Effector memory CD4-positive, alpha-beta T cell (primary cell): ENCODE measurements around the gene XIRP1.

Experiments
- DNase-seq, 3 donors: peaks; one replicate each; pipeline ENCODE4 v3.0.0-alpha.2; 2020
- H3K27ac ChIP-seq: 2 replicates; pipeline ENCODE4 v1.7.0; 2013; ENCODE audit warnings: mild to moderate bottlenecking, low read length, moderate library complexity; ENCODE audit not compliant: insufficient read depth, poor library complexity, severe bottlenecking
- H3K27me3 ChIP-seq: replicated peaks from 2 replicates; pipeline ENCODE4 v1.7.0; 2013; ENCODE audit warnings: mild to moderate bottlenecking, low read length; ENCODE audit not compliant: insufficient read depth, control insufficient read depth, poor library complexity, severe bottlenecking
- H3K36me3 ChIP-seq: 2 replicates; pipeline ENCODE4 v1.7.0; 2013; ENCODE audit warnings: mild to moderate bottlenecking, low read length, moderate library complexity; ENCODE audit not compliant: control insufficient read depth, insufficient read depth
- H3K4me1 ChIP-seq: 2 replicates; pipeline ENCODE4 v1.7.0; 2013; ENCODE audit warnings: low read length, mild to moderate bottlenecking; ENCODE audit not compliant: control insufficient read depth, insufficient read depth, poor library complexity, severe bottlenecking
- H3K4me3 ChIP-seq: 2 replicates; pipeline ENCODE4 v1.7.0; 2013; ENCODE audit warnings: low read length, low read depth, mild to moderate bottlenecking; ENCODE audit not compliant: insufficient read depth, poor library complexity, severe bottlenecking
- H3K9me3 ChIP-seq: 2 replicates; pipeline ENCODE4 v1.7.0; 2013; ENCODE audit warnings: mild to moderate bottlenecking, low read length, moderate library complexity; ENCODE audit not compliant: control insufficient read depth

Gene XIRP1

DNA sequence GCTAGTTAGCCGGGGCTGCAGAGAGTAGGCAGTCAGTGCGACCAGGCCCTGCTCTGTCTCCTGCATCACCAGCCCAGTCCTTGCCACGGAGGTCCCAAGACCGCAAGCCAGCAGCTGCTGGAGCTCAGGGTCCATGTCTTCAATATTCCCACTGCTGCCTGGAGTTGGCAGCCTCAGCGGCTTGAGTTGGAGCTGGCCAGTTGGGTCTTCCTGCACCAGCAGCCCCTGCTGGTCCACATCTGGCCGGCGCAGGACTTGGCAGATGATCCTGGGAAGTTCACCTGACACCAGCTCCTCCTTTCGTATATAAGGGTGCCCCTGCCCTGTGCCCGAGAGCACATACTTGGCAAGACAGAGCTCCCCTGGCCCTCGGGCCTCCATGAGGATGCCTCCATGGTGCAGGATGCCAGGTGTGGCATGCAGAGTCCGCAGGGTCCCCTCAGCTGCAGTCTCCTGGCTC lies 5.7 kb downstream of the XIRP1 start:
- Histone ChIP-seq H3K9me3 (no peaks in the 10 kb centered on the region), H3K27me3 (no peaks in the 10 kb centered on the region), H3K4me3 (no peak overlapping the region), H3K4me1 (no peaks in the 10 kb centered on the region), H3K27ac (no peak overlapping the region), H3K36me3 (no peaks in the 10 kb centered on the region)
- no peak for DNase-seq

DNA sequence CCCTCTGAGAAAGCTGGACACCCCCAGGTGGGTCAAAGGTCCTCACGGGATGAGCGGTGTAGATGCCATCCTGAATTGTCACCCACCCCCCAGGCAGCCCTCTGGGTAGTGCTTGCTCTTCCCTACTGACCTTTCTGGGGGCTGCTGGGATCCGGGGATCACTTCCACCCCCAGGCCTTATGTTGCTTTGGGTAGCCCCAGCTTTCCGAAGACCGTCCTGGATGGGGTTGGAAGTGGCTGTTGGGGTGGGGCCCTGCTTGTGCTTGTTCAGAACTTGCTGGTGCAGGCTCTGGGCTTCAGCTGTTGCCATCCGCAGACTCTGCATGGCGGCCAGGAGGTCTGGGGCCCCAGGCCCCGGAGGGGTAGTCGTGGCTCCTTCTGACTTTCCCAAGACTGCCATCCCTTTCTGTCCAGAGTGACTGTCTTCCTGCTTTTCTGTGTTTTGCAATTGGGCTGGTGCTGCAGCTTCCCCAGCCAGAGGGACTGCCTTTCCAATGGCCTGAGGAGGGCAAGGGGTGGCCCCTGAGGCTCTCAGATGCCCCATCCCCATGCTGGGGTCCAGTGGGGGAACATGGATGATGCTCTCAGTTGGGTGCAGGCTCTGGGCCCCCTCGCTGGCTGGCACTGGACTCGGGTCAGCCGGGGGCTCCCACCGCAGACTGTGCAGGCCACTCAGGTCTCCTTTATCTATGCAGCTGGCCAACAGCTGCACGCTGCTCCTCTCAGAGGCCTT lies 6.3 kb downstream of the XIRP1 start:
- no peaks in the 10 kb centered on the region for H3K36me3 ChIP-seq
- no peak overlapping the region for H3K4me3 ChIP-seq
- no peak overlapping the region for H3K27ac ChIP-seq
- H3K9me3 ChIP-seq = no peaks in the 10 kb centered on the region
- H3K27me3 ChIP-seq = no peaks in the 10 kb centered on the region
- no peak for DNase-seq
- H3K4me1 ChIP-seq = peaks cover 2% of the 10 kb centered on the region

DNA sequence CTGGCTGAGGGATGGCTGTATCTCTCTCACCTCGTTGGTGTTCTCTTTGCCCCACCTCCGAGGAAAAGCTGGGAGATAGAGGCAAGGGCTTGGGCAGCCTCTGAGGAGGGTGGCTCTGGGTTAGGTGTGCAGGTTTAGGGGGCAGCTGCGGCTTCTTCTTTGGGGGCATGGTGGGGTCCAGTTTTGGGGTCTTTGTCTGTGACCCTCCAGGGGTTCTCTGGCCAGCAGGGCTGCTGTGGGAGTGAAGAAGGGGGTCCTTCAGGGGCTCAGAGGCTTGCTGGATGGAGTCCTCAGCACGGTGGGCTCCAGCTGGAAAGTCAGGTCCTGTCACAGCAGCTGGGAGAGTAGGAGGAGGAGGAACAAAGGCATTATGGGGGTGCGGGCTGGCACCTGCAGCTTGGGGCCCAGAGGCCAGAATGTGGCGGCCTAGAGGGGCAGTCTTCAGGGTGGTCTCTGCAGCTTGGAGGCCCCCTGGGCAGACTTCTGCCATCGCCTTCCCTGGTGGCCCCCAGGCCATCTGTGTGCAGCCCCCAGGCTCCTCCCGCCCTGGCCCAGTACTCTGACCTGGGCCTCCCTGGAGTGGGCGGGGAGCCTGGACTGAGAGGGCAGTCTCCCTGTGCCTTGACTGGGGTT lies 7.0 kb downstream of the XIRP1 start:
- Histone ChIP-seq H3K4me3 (no peak overlapping the region), H3K27ac (no peak overlapping the region), H3K4me1 (peaks cover 7% of the 10 kb centered on the region), H3K36me3 (no peaks in the 10 kb centered on the region), H3K9me3 (no peaks in the 10 kb centered on the region), H3K27me3 (no peaks in the 10 kb centered on the region)
- no peak for DNase-seq

- Histone ChIP-seq H3K36me3 (no peaks in the 10 kb centered on the region), H3K27ac (no peak overlapping the region), H3K4me3 (no peak overlapping the region), H3K9me3 (no peaks in the 10 kb centered on the region), H3K27me3 (no peaks in the 10 kb centered on the region), H3K4me1 (peaks cover 12% of the 10 kb centered on the region)
- no peak for DNase-seq
Observed at GRCh38 chr3:39184968-39185285, 7.5 kb downstream of the XIRP1 start.

GRCh38 chr3:39184081-39184967 lies 8.1 kb downstream of the XIRP1 start:
- Histone ChIP-seq H3K27ac (no peak overlapping the region), H3K27me3 (no peaks in the 10 kb centered on the region), H3K9me3 (no peaks in the 10 kb centered on the region), H3K36me3 (no peaks in the 10 kb centered on the region), H3K4me1 (peaks cover 15% of the 10 kb centered on the region), H3K4me3 (no peak overlapping the region)
- no peak for DNase-seq

DNA sequence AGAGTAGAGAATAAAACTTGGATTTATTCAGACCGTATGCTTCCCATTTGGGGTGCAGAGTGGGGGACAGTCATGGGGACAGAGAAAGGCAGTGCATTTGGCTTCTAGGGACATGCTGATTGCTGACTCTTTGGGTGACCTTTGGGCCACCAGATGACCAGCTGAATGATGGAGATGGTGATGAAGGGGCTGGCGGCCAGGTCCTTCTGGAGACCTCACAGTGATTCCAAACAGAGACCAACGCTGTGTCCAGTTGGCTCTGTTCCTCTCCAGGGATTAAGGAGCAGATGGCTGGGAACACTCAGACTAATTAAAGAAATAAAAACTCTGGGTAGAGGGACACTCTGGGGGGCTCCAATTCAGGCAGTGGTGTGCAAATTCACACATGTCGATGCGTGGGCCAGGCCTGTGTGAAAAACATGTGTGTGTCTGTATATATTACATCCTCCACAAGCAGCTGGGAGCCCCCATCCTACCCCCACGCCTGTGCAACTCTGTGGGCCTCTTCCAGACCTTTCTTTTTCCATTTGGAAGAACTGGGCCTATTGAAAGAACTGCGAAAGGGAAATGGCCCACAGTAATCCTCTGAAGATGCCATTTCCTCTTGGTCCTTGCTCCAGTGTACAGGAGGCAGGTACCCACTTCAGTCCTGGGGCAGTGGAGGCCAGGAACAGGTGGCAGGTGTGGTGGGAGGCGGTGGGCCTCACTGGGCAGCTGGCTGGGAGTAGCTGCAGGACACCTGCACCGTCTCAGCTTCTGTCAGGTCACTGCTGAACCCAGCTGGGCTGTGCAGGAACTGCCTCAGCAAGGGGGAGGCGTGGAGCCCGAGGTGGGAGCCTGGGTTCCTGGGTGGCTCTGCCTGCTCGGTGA lies 8.9 kb downstream of the XIRP1 start:
- peaks cover 18% of the 10 kb centered on the region for H3K4me1 ChIP-seq
- DNase-seq = no peak
- H3K4me3 ChIP-seq = no peak overlapping the region
- H3K27ac ChIP-seq = no peak overlapping the region
- no peaks in the 10 kb centered on the region for H3K36me3 ChIP-seq
- H3K27me3 ChIP-seq = no peaks in the 10 kb centered on the region
- no peaks in the 10 kb centered on the region for H3K9me3 ChIP-seq

DNA sequence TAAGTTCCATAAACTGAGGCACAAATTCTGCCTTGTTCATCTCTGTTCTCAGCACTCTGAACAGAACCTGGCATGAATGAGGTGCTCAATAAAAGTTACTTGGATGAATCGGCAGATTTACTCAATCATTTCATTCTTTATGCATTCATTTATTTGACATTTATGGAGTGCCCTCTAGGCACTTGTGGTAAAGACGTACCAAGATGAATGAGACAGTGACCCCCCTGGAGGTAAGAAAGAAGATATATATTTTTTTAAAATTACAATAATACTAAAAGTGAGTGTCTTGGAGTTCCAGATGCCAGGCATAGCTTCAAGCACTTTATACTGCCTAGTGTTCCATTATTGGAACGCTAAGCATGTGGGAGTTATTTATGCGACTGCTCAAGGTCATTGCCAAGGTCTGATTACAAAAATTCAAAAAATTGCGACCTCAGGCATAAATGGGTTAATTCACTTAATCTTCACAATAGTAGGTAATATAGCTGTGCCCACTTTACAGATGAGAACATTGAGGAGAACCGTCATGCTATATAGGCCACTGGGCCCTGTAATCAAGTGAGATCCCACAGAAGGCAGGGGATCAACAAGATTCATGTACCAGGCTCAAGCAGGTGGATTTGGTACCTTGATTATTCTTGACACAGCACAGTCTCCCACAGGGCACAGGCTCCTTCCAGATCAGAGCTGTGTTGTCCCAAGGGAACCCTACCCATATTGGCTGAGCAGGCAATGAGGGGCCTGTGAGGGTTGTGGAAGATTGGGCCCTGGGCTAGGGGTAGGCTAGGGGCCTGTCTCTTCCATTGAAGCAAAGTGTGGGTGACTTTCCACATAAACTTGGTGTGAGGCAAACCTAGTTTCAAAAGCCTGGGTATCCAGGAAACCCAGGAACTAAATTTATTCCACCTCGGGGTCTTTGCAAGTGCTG lies 10.7 kb downstream of the XIRP1 start:
- H3K9me3 ChIP-seq = no peaks in the 10 kb centered on the region
- no peak overlapping the region for H3K4me3 ChIP-seq
- H3K27ac ChIP-seq = peak overlapping the region; percentile 67
- H3K27me3 ChIP-seq = no peaks in the 10 kb centered on the region
- DNase-seq = no peak
- H3K36me3 ChIP-seq = no peaks in the 10 kb centered on the region
- H3K4me1 ChIP-seq = peaks cover 24% of the 10 kb centered on the region

DNA sequence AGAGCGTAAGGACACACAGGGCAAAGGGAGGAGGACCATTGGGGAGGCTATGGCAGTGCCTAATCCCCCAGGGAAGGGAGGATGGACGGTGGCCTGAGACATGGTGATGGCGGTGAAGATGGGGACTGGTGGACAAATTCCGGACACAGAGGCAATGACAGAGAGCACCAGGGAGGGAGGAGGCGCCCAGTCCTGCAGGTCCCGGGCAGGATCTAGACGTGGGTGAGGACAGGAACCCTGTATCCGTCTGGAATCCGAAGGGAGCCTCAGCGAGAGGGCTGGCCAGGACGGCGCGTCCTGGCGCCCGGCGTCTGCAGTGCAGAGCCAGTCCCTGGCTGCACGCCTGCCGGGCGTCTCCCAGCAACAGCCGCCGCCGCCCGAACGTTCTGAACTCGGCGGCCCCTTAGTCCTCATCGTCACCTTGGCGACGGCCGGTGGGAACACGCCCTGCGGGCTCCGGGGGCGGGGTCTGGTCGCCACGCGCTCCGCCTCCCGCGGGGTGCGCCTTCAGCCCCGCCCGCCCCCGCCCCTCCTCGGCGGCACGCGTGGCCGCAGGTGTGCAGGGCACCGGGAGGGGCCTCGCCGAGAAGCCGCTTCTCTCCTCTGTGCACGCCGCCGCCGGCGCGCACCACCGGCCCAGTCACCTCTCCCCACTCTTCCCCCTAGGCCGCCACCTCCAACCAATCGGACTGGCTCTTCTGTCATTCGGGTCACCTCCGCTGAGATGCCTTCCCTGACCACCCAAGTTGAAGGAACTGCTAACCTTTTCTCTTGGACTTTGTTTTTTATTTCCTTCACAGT lies 11.6 kb downstream of the XIRP1 start:
- Histone ChIP-seq H3K9me3 (no peaks in the 10 kb centered on the region), H3K4me1 (peaks cover 24% of the 10 kb centered on the region), H3K27ac (peak overlapping the region; percentile 67), H3K27me3 (no peaks in the 10 kb centered on the region), H3K36me3 (no peaks in the 10 kb centered on the region), H3K4me3 (peak overlapping the region; percentile 41)
- DNase-seq = peak; percentile 88 to 92 (median 90)
